GM18868 (cell line): ENCODE measurements around the gene TMPRSS2.

Experiments
- ATAC-seq: cut with Tn5 transposase; IDR thresholded peaks from one replicate; pipeline ENCODE4 v1.9.1; 2021; ENCODE audit warnings: mild to moderate bottlenecking, moderate library complexity; ENCODE audit not compliant: unreplicated experiment

The TMPRSS2 gene

GRCh38 chr21:41510500-41510899 is 2.5 kb upstream of the TMPRSS2 start:
- no peak for ATAC-seq

GRCh38 chr21:41509733-41510132 is 1.8 kb upstream of the TMPRSS2 start:
- ATAC-seq: no peak

GRCh38 chr21:41509145-41509496 is 1.2 kb upstream of the TMPRSS2 start:
- no peak for ATAC-seq

GRCh38 chr21:41508415-41509144 is 622 bp upstream of the TMPRSS2 start:
- no peak for ATAC-seq

- no peak for ATAC-seq
These were observed 1.1 kb downstream of the TMPRSS2 start for GRCh38 chr21:41506611-41507520.

- no peak for ATAC-seq
These were observed 1.9 kb downstream of the TMPRSS2 start for GRCh38 chr21:41506005-41506594.

GRCh38 chr21:41504030-41504429 is 3.9 kb downstream of the TMPRSS2 start:
- ATAC-seq: no peak

- no peak for ATAC-seq
These were observed 4.6 kb downstream of the TMPRSS2 start for GRCh38 chr21:41503331-41503730.

- no peak for ATAC-seq
These were observed 6.0 kb downstream of the TMPRSS2 start for GRCh38 chr21:41501919-41502318.

GRCh38 chr21:41500931-41501381 is 7.0 kb downstream of the TMPRSS2 start:
- no peak for ATAC-seq

GRCh38 chr21:41500363-41500762 is 7.6 kb downstream of the TMPRSS2 start:
- no peak for ATAC-seq

GRCh38 chr21:41499920-41500319 is 8.0 kb downstream of the TMPRSS2 start:
- ATAC-seq: no peak

- no peak for ATAC-seq
These were observed 10.2 kb downstream of the TMPRSS2 start for GRCh38 chr21:41497788-41498187.

GRCh38 chr21:41497008-41497407 is 10.9 kb downstream of the TMPRSS2 start:
- no peak for ATAC-seq

GRCh38 chr21:41494242-41494641 is 13.7 kb downstream of the TMPRSS2 start:
- ATAC-seq: no peak

GRCh38 chr21:41491412-41491811 is 16.5 kb downstream of the TMPRSS2 start:
- ATAC-seq: no peak

GRCh38 chr21:41490330-41490729 is 17.6 kb downstream of the TMPRSS2 start:
- no peak for ATAC-seq

GRCh38 chr21:41489329-41489728 is 18.6 kb downstream of the TMPRSS2 start:
- ATAC-seq: no peak

- ATAC-seq: no peak
These were observed 19.9 kb downstream of the TMPRSS2 start for GRCh38 chr21:41488080-41488479.

GRCh38 chr21:41487082-41487481 is 20.9 kb downstream of the TMPRSS2 start:
- no peak for ATAC-seq

- ATAC-seq: no peak
These were observed 24.0 kb downstream of the TMPRSS2 start for GRCh38 chr21:41483973-41484372.

- no peak for ATAC-seq
These were observed 24.5 kb downstream of the TMPRSS2 start for GRCh38 chr21:41483415-41483814.
